ENCODE measurements around the gene TXNRD1. TPM values are rescaled to one million over a fixed set of nuclear protein-coding genes. Genes with fewer than 3 reads are reported as not detected.

The TXNRD1 gene
- total and polyA plus RNA-seq, 8 donors = 19.4 to 208 (median 76.8) TPM

DNA sequence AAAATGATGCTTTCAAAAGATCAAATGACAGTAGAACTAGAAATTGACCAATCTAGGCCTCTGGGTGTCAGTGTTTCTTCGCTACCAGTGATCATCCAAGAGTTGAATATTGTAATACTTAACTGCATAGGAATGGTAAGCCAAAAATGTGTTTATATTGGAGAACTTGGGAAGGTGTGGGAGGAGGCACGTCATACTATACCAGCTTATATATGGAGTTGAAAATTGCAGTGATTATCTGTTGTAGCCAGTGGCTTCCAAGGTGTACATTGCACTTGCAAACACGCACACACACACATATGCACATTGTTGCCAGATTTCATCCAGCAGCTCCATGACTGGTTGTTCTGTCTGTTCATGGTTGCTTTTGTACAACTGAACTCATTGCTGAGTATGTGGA lies 124.1 kb downstream of the TXNRD1 start:
- H3K36me3 ChIP-seq = peaks cover 80 to 100% (median 97%) of the 10 kb centered on the region in 4 donors
- intact Hi-C loops (cut with DNase I; ENCODE audit: low total_unique reads) = no loop called here
- peaks cover 0 to 27% (median 7%) of the 10 kb centered on the region in 4 donors for H3K4me1 ChIP-seq
- no peak overlapping the region for H3K4me3 ChIP-seq
- 75 to 93% (median 88%) methylated on average over 3 of the region's 3 CpGs for WGBS, 5 donors
- peak in 1 of 2 donors; percentile 27 for DNase-seq
- TF ChIP-seq POLR2A (IDR thresholded peaks at IDR 0.05) = no peak
- TF ChIP-seq POLR2AphosphoS5 (IDR thresholded peaks at IDR 0.05) = no peak
- TF ChIP-seq, protein P1, sequence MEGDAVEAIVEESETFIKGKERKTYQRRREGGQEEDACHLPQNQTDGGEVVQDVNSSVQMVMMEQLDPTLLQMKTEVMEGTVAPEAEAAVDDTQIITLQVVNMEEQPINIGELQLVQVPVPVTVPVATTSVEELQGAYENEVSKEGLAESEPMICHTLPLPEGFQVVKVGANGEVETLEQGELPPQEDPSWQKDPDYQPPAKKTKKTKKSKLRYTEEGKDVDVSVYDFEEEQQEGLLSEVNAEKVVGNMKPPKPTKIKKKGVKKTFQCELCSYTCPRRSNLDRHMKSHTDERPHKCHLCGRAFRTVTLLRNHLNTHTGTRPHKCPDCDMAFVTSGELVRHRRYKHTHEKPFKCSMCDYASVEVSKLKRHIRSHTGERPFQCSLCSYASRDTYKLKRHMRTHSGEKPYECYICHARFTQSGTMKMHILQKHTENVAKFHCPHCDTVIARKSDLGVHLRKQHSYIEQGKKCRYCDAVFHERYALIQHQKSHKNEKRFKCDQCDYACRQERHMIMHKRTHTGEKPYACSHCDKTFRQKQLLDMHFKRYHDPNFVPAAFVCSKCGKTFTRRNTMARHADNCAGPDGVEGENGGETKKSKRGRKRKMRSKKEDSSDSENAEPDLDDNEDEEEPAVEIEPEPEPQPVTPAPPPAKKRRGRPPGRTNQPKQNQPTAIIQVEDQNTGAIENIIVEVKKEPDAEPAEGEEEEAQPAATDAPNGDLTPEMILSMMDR (IDR thresholded peaks at IDR 0.05) = no peak
- no peak for TF ChIP-seq EP300 (IDR thresholded peaks at IDR 0.05)
- no peaks in the 10 kb centered on the region for H3K27me3 ChIP-seq
- H3K9me3 ChIP-seq = no peaks in the 10 kb centered on the region
- peak overlapping the region in 1 of 5 donors; percentile 15 for H3K27ac ChIP-seq

DNA sequence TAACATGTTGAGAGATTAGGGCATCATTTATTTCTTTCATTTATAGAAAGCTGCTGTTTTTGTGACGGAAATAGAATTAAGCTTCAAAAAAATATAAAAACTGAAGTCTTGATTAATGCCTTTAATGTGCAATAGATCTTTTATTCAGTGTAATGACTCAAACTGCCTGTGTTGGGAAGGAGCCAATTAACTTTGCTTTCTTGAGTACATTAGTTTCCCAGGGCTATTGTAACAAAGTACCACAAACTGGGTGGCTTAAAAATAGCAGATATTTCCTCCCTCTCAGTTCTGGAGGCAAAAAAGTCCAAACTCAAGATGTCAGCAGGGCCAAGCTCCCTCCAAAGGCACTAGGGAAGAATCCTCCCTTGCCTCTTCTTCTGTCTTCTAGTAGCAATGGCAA lies 124.6 kb downstream of the TXNRD1 start:
- no peaks in the 10 kb centered on the region for H3K27me3 ChIP-seq
- peak in 1 of 2 donors; percentile 36 for DNase-seq
- peaks cover 0 to 29% (median 8%) of the 10 kb centered on the region in 4 donors for H3K4me1 ChIP-seq
- H3K4me3 ChIP-seq = no peak overlapping the region
- H3K27ac ChIP-seq = peak overlapping the region in 1 of 5 donors; percentile 15
- TF ChIP-seq POLR2AphosphoS5 (IDR thresholded peaks at IDR 0.05) (no peak), EP300 (IDR thresholded peaks at IDR 0.05) (no peak), POLR2A (IDR thresholded peaks at IDR 0.05) (no peak)
- 50 to 93% (median 74%) methylated on average over 1 of the region's 1 CpG for WGBS, 5 donors
- H3K9me3 ChIP-seq = no peaks in the 10 kb centered on the region
- H3K36me3 ChIP-seq = peaks cover 74 to 100% (median 95%) of the 10 kb centered on the region in 4 donors
- intact Hi-C loops (cut with DNase I; ENCODE audit: low total_unique reads) = no loop called here

DNA sequence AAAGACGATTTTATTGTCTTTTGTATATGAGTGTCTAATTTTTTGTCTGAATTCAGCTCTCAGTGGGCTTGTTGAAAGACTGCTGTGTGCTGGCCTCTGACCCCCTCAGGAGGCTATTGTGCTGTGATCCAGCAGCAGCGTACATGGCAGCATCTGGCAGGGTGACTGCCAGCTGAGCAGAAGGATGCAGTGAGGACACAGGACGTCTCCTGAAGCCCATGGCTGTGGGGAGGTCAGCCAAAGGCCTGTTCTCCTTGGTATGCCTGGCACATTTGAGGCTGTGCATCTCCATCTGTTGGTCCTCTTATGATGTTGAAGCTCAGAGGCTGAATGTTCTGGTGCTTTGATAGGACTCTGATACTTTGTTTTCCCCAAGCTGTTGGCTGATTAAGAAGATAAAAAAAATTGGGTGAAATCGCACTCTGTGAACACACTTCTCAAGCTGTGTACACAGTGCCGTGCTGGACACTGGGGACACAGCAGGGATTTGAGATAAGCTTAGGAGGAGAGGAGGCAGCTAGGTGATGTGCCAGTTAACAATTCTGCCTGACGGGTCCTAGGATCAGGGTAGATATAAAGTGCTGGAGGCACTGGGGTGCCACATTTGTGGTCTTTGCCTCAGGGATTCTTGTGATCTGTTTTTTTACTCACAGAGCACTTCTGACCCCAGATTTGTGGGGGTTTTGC lies 125.5 kb downstream of the TXNRD1 start:
- Histone ChIP-seq H3K27me3 (no peaks in the 10 kb centered on the region), H3K4me3 (no peak overlapping the region), H3K4me1 (peaks cover 0 to 29% (median 8%) of the 10 kb centered on the region in 4 donors), H3K36me3 (peaks cover 67 to 100% (median 94%) of the 10 kb centered on the region in 4 donors), H3K9me3 (no peaks in the 10 kb centered on the region), H3K27ac (peak overlapping the region in 1 of 5 donors; percentile 15)
- WGBS, 5 donors = 60 to 78% (median 61%) methylated on average over 6 of the region's 6 CpGs
- no peak for TF ChIP-seq POLR2A (IDR thresholded peaks at IDR 0.05)
- TF ChIP-seq, protein P1 (IDR thresholded peaks at IDR 0.05) = no peak
- TF ChIP-seq POLR2AphosphoS5 (IDR thresholded peaks at IDR 0.05) = no peak
- no peak for TF ChIP-seq EP300 (IDR thresholded peaks at IDR 0.05)
- intact Hi-C loops (cut with DNase I; ENCODE audit: low total_unique reads) = no loop called here
- DNase-seq = peak in 1 of 2 donors; percentile 26

- H3K36me3 ChIP-seq = peaks cover 68 to 100% (median 94%) of the 10 kb centered on the region in 4 donors
- no peaks in the 10 kb centered on the region for H3K27me3 ChIP-seq
- no peak for DNase-seq
- TF ChIP-seq POLR2A (IDR thresholded peaks at IDR 0.05) (no peak), POLR2AphosphoS5 (IDR thresholded peaks at IDR 0.05) (no peak), EP300 (IDR thresholded peaks at IDR 0.05) (no peak)
- TF ChIP-seq, protein P1 (IDR thresholded peaks at IDR 0.05) = no peak
- peaks cover 0 to 34% (median 8%) of the 10 kb centered on the region in 4 donors for H3K4me1 ChIP-seq
- H3K9me3 ChIP-seq = no peaks in the 10 kb centered on the region
- no peak overlapping the region for H3K27ac ChIP-seq
- no peak overlapping the region for H3K4me3 ChIP-seq
- intact Hi-C loops (cut with DNase I; ENCODE audit: low total_unique reads) = no loop called here
- 93 to 99% (median 95%) methylated on average over 2 of the region's 2 CpGs for WGBS, 5 donors
Measured at GRCh38 chr12:104342147-104342546, 126.6 kb downstream of the TXNRD1 start.
